HUES64 (cell line): ENCODE data around the gene ANKRD66.
"Not testable (repeated sequence)": the region's sequence is repeated elsewhere in the genome, so short reads cannot be mapped to it uniquely, and the experiment has no call there.

Source experiments
- H3K27ac ChIP-seq: 2 replicates; pipeline ENCODE4 v1.7.0; 2013; ENCODE audit warnings: low read depth, low read length, inconsistent platforms
- H3K27me3 ChIP-seq: 2 replicates; pipeline ENCODE4 v1.6.1; 2013; ENCODE audit warnings: mild to moderate bottlenecking, low read length; ENCODE audit not compliant: insufficient read depth
- H3K36me3 ChIP-seq: 2 replicates; pipeline ENCODE4 v1.6.1; 2013; ENCODE audit warnings: mild to moderate bottlenecking, low read length; ENCODE audit not compliant: insufficient read depth
- H3K4me1 ChIP-seq: 2 replicates; pipeline ENCODE4 v1.6.1; 2013; ENCODE audit warnings: mild to moderate bottlenecking, low read length, moderate library complexity; ENCODE audit not compliant: insufficient read depth
- H3K4me3 ChIP-seq: 2 replicates; pipeline ENCODE4 v1.5.1; 2013; ENCODE audit warnings: mild to moderate bottlenecking, low read length, moderate library complexity
- H3K9ac ChIP-seq: 2 replicates; pipeline ENCODE4 v1.6.1; 2013; ENCODE audit warnings: mild to moderate bottlenecking, low read depth, low read length
- H3K9me3 ChIP-seq: 2 replicates; pipeline ENCODE4 v1.6.1; 2013; ENCODE audit warnings: low read depth, low read length; ENCODE audit not compliant: insufficient read depth
- WGBS: fragments of 150-250, 120-280 bp; methylation state at CpG from one replicate; pipeline ENCODE4 v1.1.7; 2013; ENCODE audit warnings: missing lambda C conversion rate; 5-methylcytosine and 5-hydroxymethylcytosine counted together

ANKRD66 gene

GRCh38 chr6:46774736-46775135 lies 28.0 kb downstream of the ANKRD66 start:
- H3K27ac ChIP-seq, H3K4me3 ChIP-seq, H3K4me1 ChIP-seq, H3K27me3 ChIP-seq, H3K9ac ChIP-seq, H3K9me3 ChIP-seq, H3K36me3 ChIP-seq: not testable (repeated sequence)
- WGBS: 95% methylated on average over 24 of the region's 24 CpGs

- H3K27ac ChIP-seq: no peak overlapping the region
- no peak overlapping the region for H3K9ac ChIP-seq
- H3K36me3 ChIP-seq: no peaks in the 10 kb centered on the region
- H3K4me1 ChIP-seq: no peaks in the 10 kb centered on the region
- WGBS: 91% methylated on average over 4 of the region's 5 CpGs
- H3K4me3 ChIP-seq: no peak overlapping the region
- no peaks in the 10 kb centered on the region for H3K27me3 ChIP-seq
- H3K9me3 ChIP-seq: no peaks in the 10 kb centered on the region
Observed at GRCh38 chr6:46776070-46776712, 29.5 kb downstream of the ANKRD66 start.

GRCh38 chr6:46777476-46778346 lies 31.0 kb downstream of the ANKRD66 start:
- Histone ChIP-seq H3K4me3 (no peak overlapping the region), H3K4me1 (no peaks in the 10 kb centered on the region), H3K27me3 (no peaks in the 10 kb centered on the region), H3K9me3 (no peaks in the 10 kb centered on the region), H3K9ac (no peak overlapping the region), H3K36me3 (no peaks in the 10 kb centered on the region), H3K27ac (no peak overlapping the region)
- 94% methylated on average over 10 of the region's 12 CpGs for whole genome bisulfite sequencing

GRCh38 chr6:46781478-46782378 lies 35.0 kb downstream of the ANKRD66 start:
- no peak overlapping the region for H3K27ac ChIP-seq
- no peaks in the 10 kb centered on the region for H3K4me1 ChIP-seq
- no peaks in the 10 kb centered on the region for H3K9me3 ChIP-seq
- no peaks in the 10 kb centered on the region for H3K27me3 ChIP-seq
- 55% methylated on average over 5 of the region's 6 CpGs for WGBS
- H3K4me3 ChIP-seq: no peak overlapping the region
- H3K36me3 ChIP-seq: no peaks in the 10 kb centered on the region
- H3K9ac ChIP-seq: no peak overlapping the region

GRCh38 chr6:46784535-46784934 lies 37.8 kb downstream of the ANKRD66 start:
- Histone ChIP-seq H3K36me3 (no peaks in the 10 kb centered on the region), H3K9me3 (no peaks in the 10 kb centered on the region)
- 95% methylated on average over 1 of the region's 1 CpG for WGBS

GRCh38 chr6:46787871-46788540 lies 41.3 kb downstream of the ANKRD66 start:
- 94% methylated on average over 5 of the region's 5 CpGs for WGBS
- H3K4me3 ChIP-seq: no peak overlapping the region
- no peaks in the 10 kb centered on the region for H3K27me3 ChIP-seq
- H3K9me3 ChIP-seq: no peaks in the 10 kb centered on the region
- H3K9ac ChIP-seq: no peak overlapping the region
- no peak overlapping the region for H3K27ac ChIP-seq
- H3K36me3 ChIP-seq: no peaks in the 10 kb centered on the region
- H3K4me1 ChIP-seq: no peaks in the 10 kb centered on the region

More at GRCh38 chr6:46784535-46784934, 37.8 kb downstream of the ANKRD66 start:
- no peak overlapping the region for H3K4me3 ChIP-seq
- H3K27me3 ChIP-seq: no peaks in the 10 kb centered on the region
- H3K27ac ChIP-seq: no peak overlapping the region
- no peaks in the 10 kb centered on the region for H3K4me1 ChIP-seq
- H3K9ac ChIP-seq: no peak overlapping the region

- H3K4me1 ChIP-seq: no peaks in the 10 kb centered on the region
- no peak overlapping the region for H3K4me3 ChIP-seq
- no peaks in the 10 kb centered on the region for H3K9me3 ChIP-seq
- WGBS: 93% methylated on average over 3 of the region's 3 CpGs
- H3K27ac ChIP-seq: no peak overlapping the region
- no peaks in the 10 kb centered on the region for H3K36me3 ChIP-seq
- no peak overlapping the region for H3K9ac ChIP-seq
- H3K27me3 ChIP-seq: no peaks in the 10 kb centered on the region
Observed at GRCh38 chr6:46788791-46789190, 42.1 kb downstream of the ANKRD66 start.

GRCh38 chr6:46789434-46790354 lies 43.0 kb downstream of the ANKRD66 start:
- Histone ChIP-seq H3K9ac (no peak overlapping the region), H3K27ac (no peak overlapping the region), H3K9me3 (no peaks in the 10 kb centered on the region), H3K36me3 (no peaks in the 10 kb centered on the region), H3K27me3 (no peaks in the 10 kb centered on the region), H3K4me3 (no peak overlapping the region), H3K4me1 (no peaks in the 10 kb centered on the region)
- WGBS: 91% methylated on average over 3 of the region's 4 CpGs

- no peak overlapping the region for H3K9ac ChIP-seq
- H3K27ac ChIP-seq: no peak overlapping the region
- H3K4me3 ChIP-seq: no peak overlapping the region
- no peaks in the 10 kb centered on the region for H3K9me3 ChIP-seq
- H3K36me3 ChIP-seq: no peaks in the 10 kb centered on the region
- H3K4me1 ChIP-seq: no peaks in the 10 kb centered on the region
- no peaks in the 10 kb centered on the region for H3K27me3 ChIP-seq
Observed at GRCh38 chr6:46790355-46790874, 43.7 kb downstream of the ANKRD66 start.

- H3K27ac ChIP-seq: no peak overlapping the region
- H3K27me3 ChIP-seq: no peaks in the 10 kb centered on the region
- no peaks in the 10 kb centered on the region for H3K36me3 ChIP-seq
- H3K9ac ChIP-seq: no peak overlapping the region
- no peak overlapping the region for H3K4me3 ChIP-seq
- WGBS: 0% methylated on average over 1 of the region's 1 CpG
- no peaks in the 10 kb centered on the region for H3K4me1 ChIP-seq
- no peaks in the 10 kb centered on the region for H3K9me3 ChIP-seq
Observed at GRCh38 chr6:46792635-46793034, 45.9 kb downstream of the ANKRD66 start.
